H1 (cell line): Measurements from ENCODE around the gene LIPE. TPM values are rescaled to one million over a fixed set of nuclear protein-coding genes. Genes with fewer than 3 reads are reported as not detected.

Source experiments
- ATF3 ChIP-seq: IDR thresholded peaks from 2 replicates; pipeline ENCODE4 v1.6.1; 2011; ENCODE audit warnings: low read depth, mild to moderate bottlenecking, low read length; ENCODE audit not compliant: insufficient read depth
- CBX5 ChIP-seq: fragments of 300-800, 300-1000 bp; sonication (generic); IDR thresholded peaks from 2 replicates; pipeline ENCODE4 v1.7.1; 2016; ENCODE audit warnings: antibody characterized with exemption, low read length, low read depth
- CHD2 ChIP-seq: IDR thresholded peaks from 2 replicates; pipeline ENCODE4 v1.6.1; 2012; ENCODE audit warnings: low read length, improper control_type of control experiment
- KDM4A ChIP-seq: IDR thresholded peaks from one replicate; pipeline ENCODE4 v1.7.1; 2012; ENCODE audit warnings: low read depth, mild to moderate bottlenecking, moderate library complexity, low read length, inconsistent platforms; ENCODE audit not compliant: severe bottlenecking
- MAX ChIP-seq: IDR thresholded peaks from 2 replicates; pipeline ENCODE4 v1.6.1; 2012; ENCODE audit warnings: inconsistent platforms
- TCF12 ChIP-seq: IDR thresholded peaks from 2 replicates; pipeline ENCODE4 v1.6.1; 2011; ENCODE audit warnings: low read depth, mild to moderate bottlenecking, low read length
- polyA plus RNA-seq, 7 experiments: library from polyadenylated mRNA; depleted of rRNA in 3 of 7; stranded (reverse) in 5 of 7; unstranded in 2 of 7; fragments of >200 nt in 5 of 7; fragments of 200-250 nt in 2 of 7; gene quantifications; 1 replicate in 5 of 7; 2 replicates in 1 of 7; 4 replicates in 1 of 7; pipeline versions ENCODE4 v1.2.1 to v1.2.3, GENCODE V29; 2011 to 2013; ENCODE audit warnings: missing spikeins in 2 of 7, mixed read lengths in 2 of 7
- total RNA-seq: library from RNA; stranded (reverse); fragmentation: NEBNext Ultra II Directional; extraction: Animal tissue kit (Norgen Biotek cat#: 25700); gene quantifications from 2 replicates; pipeline ENCODE4 v1.2.1, GENCODE V29; 2021

LIPE gene
- total and polyA plus RNA-seq, 2 of the 8 experiments (the other 6 are each of a cell fraction or from before 2014, with no cell fraction given) = 8.7 to 15.9 TPM

GRCh38 chr19:42433503-42434260, 6.5 kb upstream of the LIPE start (continued):
- TF ChIP-seq CHD2 (no peak), ATF3 (0 out of 2 replicates have a peak, but pooled peaks have one; percentile 12), MAX (no peak), TCF12 (no peak), CBX5 (no peak), KDM4A (no peak)
